ENCODE results near the gene EIF3L. TPM values are rescaled to one million over a fixed set of nuclear protein-coding genes. Genes with fewer than 3 reads are reported as not detected.

Gene EIF3L
- total RNA-seq, 1 donor from 2014 or later, result 325 TPM

- TF ChIP-seq CTCF (IDR thresholded peaks at IDR 0.05), result no peak
- no peaks in the 10 kb centered on the region for H3K27me3 Mint-ChIP-seq (ENCODE audit: low read depth)
- peak overlapping the region; percentile 94 for H3K27ac Mint-ChIP-seq (ENCODE audit: unreplicated experiment)
- peaks cover 50% of the 10 kb centered on the region for H3K4me1 Mint-ChIP-seq (ENCODE audit: low read depth)
- no peaks in the 10 kb centered on the region for H3K9me3 Mint-ChIP-seq (ENCODE audit: low read depth)
- H3K36me3 Mint-ChIP-seq (ENCODE audit: low read depth), result no peaks in the 10 kb centered on the region
- no peak for DNase-seq (ENCODE audit: low spot score)
- peak overlapping the region; percentile 83 for H3K4me3 Mint-ChIP-seq (ENCODE audit: unreplicated experiment)
Measured at GRCh38 chr22:37806409-37807333, 42.5 kb upstream of the EIF3L start.

- no peak for DNase-seq (ENCODE audit: low spot score)
- peaks cover 49% of the 10 kb centered on the region for H3K4me1 Mint-ChIP-seq (ENCODE audit: low read depth)
- H3K27me3 Mint-ChIP-seq (ENCODE audit: low read depth), result no peaks in the 10 kb centered on the region
- no peaks in the 10 kb centered on the region for H3K36me3 Mint-ChIP-seq (ENCODE audit: low read depth)
- H3K9me3 Mint-ChIP-seq (ENCODE audit: low read depth), result no peaks in the 10 kb centered on the region
- TF ChIP-seq CTCF (IDR thresholded peaks at IDR 0.05), result no peak
- peak within 1 kb of the TSS; percentile 94 for H3K27ac Mint-ChIP-seq (ENCODE audit: unreplicated experiment)
- H3K4me3 Mint-ChIP-seq (ENCODE audit: unreplicated experiment), result peak within 1 kb of the TSS; percentile 83
Measured at GRCh38 chr22:37807410-37808293, 41.6 kb upstream of the EIF3L start, which contains the start of gene GCAT. Gene GCAT, plus strand, starts transcription at chr22:37807934. Its CDS starts 34 bp downstream, at chr22:37807968.

- Mint-ChIP-seq H3K4me3 (ENCODE audit: unreplicated experiment) (peak overlapping the region; percentile 83), H3K27ac (ENCODE audit: unreplicated experiment) (peak overlapping the region; percentile 94), H3K36me3 (ENCODE audit: low read depth) (no peaks in the 10 kb centered on the region), H3K4me1 (ENCODE audit: low read depth) (peaks cover 43% of the 10 kb centered on the region), H3K27me3 (ENCODE audit: low read depth) (no peaks in the 10 kb centered on the region), H3K9me3 (ENCODE audit: low read depth) (no peaks in the 10 kb centered on the region)
- TF ChIP-seq CTCF (IDR thresholded peaks at IDR 0.05), result no peak
- no peak for DNase-seq (ENCODE audit: low spot score)
Measured at GRCh38 chr22:37808294-37808657, 40.9 kb upstream of the EIF3L start.

GRCh38 chr22:37809672-37810333 lies 39.4 kb upstream of the EIF3L start:
- TF ChIP-seq CTCF (IDR thresholded peaks at IDR 0.05), result no peak
- no peak overlapping the region for H3K4me3 Mint-ChIP-seq (ENCODE audit: unreplicated experiment)
- no peaks in the 10 kb centered on the region for H3K27me3 Mint-ChIP-seq (ENCODE audit: low read depth)
- peaks cover 5% of the 10 kb centered on the region for H3K36me3 Mint-ChIP-seq (ENCODE audit: low read depth)
- H3K27ac Mint-ChIP-seq (ENCODE audit: unreplicated experiment), result no peak overlapping the region
- no peak for DNase-seq (ENCODE audit: low spot score)
- no peaks in the 10 kb centered on the region for H3K9me3 Mint-ChIP-seq (ENCODE audit: low read depth)
- H3K4me1 Mint-ChIP-seq (ENCODE audit: low read depth), result peaks cover 38% of the 10 kb centered on the region

- no peaks in the 10 kb centered on the region for H3K27me3 Mint-ChIP-seq (ENCODE audit: low read depth)
- DNase-seq (ENCODE audit: low spot score), result no peak
- peaks cover 21% of the 10 kb centered on the region for H3K4me1 Mint-ChIP-seq (ENCODE audit: low read depth)
- peaks cover 8% of the 10 kb centered on the region for H3K36me3 Mint-ChIP-seq (ENCODE audit: low read depth)
- no peak overlapping the region for H3K4me3 Mint-ChIP-seq (ENCODE audit: unreplicated experiment)
- H3K27ac Mint-ChIP-seq (ENCODE audit: unreplicated experiment), result no peak overlapping the region
- H3K9me3 Mint-ChIP-seq (ENCODE audit: low read depth), result no peaks in the 10 kb centered on the region
- no peak for TF ChIP-seq CTCF (IDR thresholded peaks at IDR 0.05)
Measured at GRCh38 chr22:37811867-37812266, 37.4 kb upstream of the EIF3L start.

All from chondrocyte (in vitro differentiated cells).